Liver (tissue), 9 donors: Measurements from ENCODE around the gene MRPL49. TPM values are rescaled to one million over a fixed set of nuclear protein-coding genes. Genes with fewer than 3 reads are reported as not detected.

ENCODE experiments used
- DNase-seq: peaks from one replicate; pipeline ENCODE4 v3.0.0-alpha.2; 2017; ENCODE audit warnings: low spot score
- H3K27ac ChIP-seq, 2 donors: one replicate each; pipeline ENCODE4 v1.7.0; 2013; ENCODE audit warnings: inconsistent platforms in 2 of 2, low read length in 2 of 2, control low read depth in 1 of 2, low read depth in 1 of 2, mild to moderate bottlenecking in 1 of 2
- H3K27me3 ChIP-seq, 4 donors: one replicate each; pipeline versions ENCODE4 v1.6.1 to v1.7.0; 2013; ENCODE audit warnings: low read length in 3 of 4, inconsistent platforms in 1 of 4, mild to moderate bottlenecking in 1 of 4, moderate library complexity in 1 of 4; ENCODE audit not compliant: control insufficient read depth in 4 of 4, insufficient read depth in 4 of 4
- H3K36me3 ChIP-seq, 4 donors: one replicate each; pipeline versions ENCODE4 v1.6.1 to v1.7.0; 2013; ENCODE audit warnings: low read length in 3 of 4, mild to moderate bottlenecking in 3 of 4, low read depth in 1 of 4, moderate library complexity in 1 of 4; ENCODE audit not compliant: control insufficient read depth in 4 of 4, insufficient read depth in 3 of 4
- H3K4me1 ChIP-seq, 4 donors: one replicate each; pipeline versions ENCODE4 v1.6.1 to v1.7.0; 2013; ENCODE audit warnings: low read length in 3 of 4, mild to moderate bottlenecking in 3 of 4, moderate library complexity in 1 of 4; ENCODE audit not compliant: control insufficient read depth in 4 of 4, insufficient read depth in 4 of 4
- H3K4me3 ChIP-seq, 3 donors: one replicate each; pipeline versions ENCODE4 v1.6.1 to v1.7.0; 2013; ENCODE audit warnings: low read length in 3 of 3, control low read depth in 1 of 3, low read depth in 1 of 3, mild to moderate bottlenecking in 1 of 3
- H3K9ac ChIP-seq, 2 donors: one replicate each; pipeline ENCODE4 v1.7.0; 2013; ENCODE audit warnings: low read length in 2 of 2, mild to moderate bottlenecking in 2 of 2, moderate library complexity in 2 of 2, control low read depth in 1 of 2, low read depth in 1 of 2
- H3K9me3 ChIP-seq, 4 donors: one replicate each; pipeline versions ENCODE4 v1.6.1 to v1.7.0; 2013; ENCODE audit warnings: low read length in 3 of 4; ENCODE audit not compliant: control insufficient read depth in 4 of 4
- CTCF ChIP-seq: fragments of 150-350 bp; IDR thresholded peaks from 2 replicates; pipeline ENCODE4 v1.5.1; 2017; ENCODE audit warnings: improper control_type of control experiment, low read depth, low read length; ENCODE audit not compliant: missing input control
- EGR1 ChIP-seq, 2 donors: IDR thresholded peaks; 2 replicates each; pipeline ENCODE4 v1.6.1; 2016 to 2018; ENCODE audit warnings: antibody characterized with exemption in 2 of 2, low read depth in 2 of 2
- GABPA ChIP-seq, 2 donors: IDR thresholded peaks in 1 of 2; conservative IDR thresholded peaks in 1 of 2; 2 replicates each; pipeline ENCODE4 v1.6.1; 2016; ENCODE audit warnings: antibody characterized with exemption in 2 of 2, mild to moderate bottlenecking in 1 of 2, moderate library complexity in 1 of 2
- HNF4A ChIP-seq, 2 donors: conservative IDR thresholded peaks; 2 replicates each; pipeline ENCODE4 v1.6.1; 2016; ENCODE audit warnings: antibody characterized with exemption in 2 of 2, mild to moderate bottlenecking in 2 of 2
- HNF4G ChIP-seq: IDR thresholded peaks from 2 replicates; pipeline ENCODE4 v1.6.1; 2016; ENCODE audit warnings: antibody characterized with exemption
- JUND ChIP-seq, 2 donors: IDR thresholded peaks; 2 replicates each; pipeline ENCODE4 v1.6.1; 2016; ENCODE audit warnings: antibody characterized with exemption in 2 of 2
- MAX ChIP-seq: IDR thresholded peaks from 2 replicates; pipeline ENCODE4 v1.6.1; 2016; ENCODE audit warnings: antibody characterized with exemption
- NR2F2 ChIP-seq: IDR thresholded peaks from 2 replicates; pipeline ENCODE4 v1.6.1; 2016; ENCODE audit warnings: antibody characterized with exemption
- RAD21 ChIP-seq, 2 donors: IDR thresholded peaks; 2 replicates each; pipeline ENCODE4 v1.6.1; 2016; ENCODE audit warnings: antibody characterized with exemption in 2 of 2, mild to moderate bottlenecking in 2 of 2
- REST ChIP-seq: IDR thresholded peaks from 2 replicates; pipeline ENCODE4 v1.6.1; 2016; ENCODE audit warnings: antibody characterized with exemption, mild to moderate bottlenecking
- RXRA ChIP-seq, 2 donors: IDR thresholded peaks; 2 replicates each; pipeline ENCODE4 v1.6.1; 2017 to 2018; ENCODE audit warnings: antibody characterized with exemption in 2 of 2, mild to moderate bottlenecking in 1 of 2
- SP1 ChIP-seq: IDR thresholded peaks from 2 replicates; pipeline ENCODE4 v1.6.1; 2018; ENCODE audit warnings: antibody characterized with exemption, mild to moderate bottlenecking
- YY1 ChIP-seq: IDR thresholded peaks from 2 replicates; pipeline ENCODE4 v1.6.1; 2016; ENCODE audit warnings: antibody characterized with exemption, mild to moderate bottlenecking
- WGBS: extraction: QIAGEN DNeasy Blood & Tissue Kit; methylation state at CpG from one replicate; pipeline ENCODE4 v1.1.7; 2013; 5-methylcytosine and 5-hydroxymethylcytosine counted together
- polyA plus RNA-seq, 2 donors: library from polyadenylated mRNA; stranded (reverse) in 1 of 2; unstranded in 1 of 2; fragments of 200-250 nt in 1 of 2; fragments of >200 nt in 1 of 2; fragmentation: Nextera tagmentation in 1 of 2; extraction: Ambion mirVana in 1 of 2; gene quantifications; one replicate each; pipeline versions ENCODE4 v1.2.1 to v1.2.3, GENCODE V29; 2013 to 2015
- total RNA-seq, 2 donors: library from RNA; depleted of rRNA; stranded (reverse); fragments of >200 nt; gene quantifications; one replicate each; pipeline ENCODE4 v1.2.3, GENCODE V29; 2014
- donor health status: healthy.
- donor health status: healthy.
- donor health status: healthy.
- donor health status: healthy.
- donor health status: healthy.

Gene MRPL49
- total and polyA plus RNA-seq, 4 donors, result 31.1 to 47.2 (median 35.4) TPM

GRCh38 chr11:65111159-65111743 lies 10.9 kb upstream of the MRPL49 start:
- no peak for DNase-seq
- H3K9ac ChIP-seq, result no peak overlapping the region
- 53% methylated on average over 31 of the region's 31 CpGs for WGBS
- TF ChIP-seq MAX (no peak), NR2F2 (no peak), HNF4G (no peak), HNF4A (conservative IDR thresholded peaks at IDR 0.05) (no peak), CTCF (no peak), GABPA (IDR thresholded peaks at IDR 0.05 in 1 of 2, conservative IDR thresholded peaks at IDR 0.05 in 1 of 2) (no peak), JUND (IDR thresholded peaks at IDR 0.05) (no peak)
- H3K36me3 ChIP-seq, result peaks cover 0 to 13% (median 10%) of the 10 kb centered on the region in 4 donors
- H3K9me3 ChIP-seq, result no peaks in the 10 kb centered on the region
- H3K27ac ChIP-seq, result peak overlapping the region; percentile 59 to 87
- peak overlapping the region in 1 of 3 donors; percentile 11 for H3K4me3 ChIP-seq
- peaks cover 22 to 56% (median 47%) of the 10 kb centered on the region in 4 donors for H3K4me1 ChIP-seq
- no peaks in the 10 kb centered on the region for H3K27me3 ChIP-seq

- peak; percentile 98 for DNase-seq
- peak within 1 kb of the TSS; percentile 31 to 62 for H3K9ac ChIP-seq
- peak in 1 of 2 donors; percentile 21 for TF ChIP-seq EGR1 (IDR thresholded peaks at IDR 0.05; ENCODE audit: low read depth in 2 of 2)
- peak; percentile 50 for TF ChIP-seq MAX
- peak in 1 of 2 donors; percentile 25 for TF ChIP-seq HNF4A (conservative IDR thresholded peaks at IDR 0.05)
- peak; percentile 73 for TF ChIP-seq SP1
- TF ChIP-seq RXRA (IDR thresholded peaks at IDR 0.05), result peak; percentile 13 to 27
- TF ChIP-seq JUND (IDR thresholded peaks at IDR 0.05), result peak in 1 of 2 donors; percentile 13
- no peak for TF ChIP-seq HNF4G
- TF ChIP-seq YY1, result peak; percentile 74
- TF ChIP-seq GABPA (IDR thresholded peaks at IDR 0.05 in 1 of 2, conservative IDR thresholded peaks at IDR 0.05 in 1 of 2), result peak in 1 of 2 donors; percentile 58
- TF ChIP-seq REST, result peak; percentile 90
- TF ChIP-seq RAD21 (IDR thresholded peaks at IDR 0.05), result no peak
- WGBS, result under 1% methylated on average over 64 of the region's 64 CpGs
- peak within 1 kb of the TSS; percentile 83 to 87 for H3K27ac ChIP-seq
- H3K4me1 ChIP-seq, result peaks cover 26 to 63% (median 54%) of the 10 kb centered on the region in 4 donors
- peak within 1 kb of the TSS; percentile 29 to 71 (median 55) for H3K4me3 ChIP-seq
- peaks cover 0 to 13% (median 10%) of the 10 kb centered on the region in 4 donors for H3K36me3 ChIP-seq
- H3K27me3 ChIP-seq, result no peaks in the 10 kb centered on the region
- no peaks in the 10 kb centered on the region for H3K9me3 ChIP-seq
Measured at GRCh38 chr11:65111744-65112545, 10.2 kb upstream of the MRPL49 start, which contains the start of gene TM7SF2. TM7SF2 (plus strand) TSS chr11:65111872; CDS start chr11:65112016, 144 bp downstream.
